B cell (primary cell): ENCODE measurements around the gene POGK.

ENCODE experiments used
- EZH2 ChIP-seq: IDR thresholded peaks from 2 replicates; pipeline ENCODE4 v1.6.1; 2012; ENCODE audit warnings: borderline replicate concordance, low read depth, mild to moderate bottlenecking, moderate library complexity, low read length; ENCODE audit not compliant: insufficient read depth, poor library complexity, severe bottlenecking
- TF ChIP-seq, protein P1 (sequence below): fragments of 200-600 bp; IDR thresholded peaks from one replicate; pipeline ENCODE4 v1.8.0; 2022; ENCODE audit warnings: antibody characterized with exemption, mild to moderate bottlenecking

- TF ChIP-seq, protein P1, sequence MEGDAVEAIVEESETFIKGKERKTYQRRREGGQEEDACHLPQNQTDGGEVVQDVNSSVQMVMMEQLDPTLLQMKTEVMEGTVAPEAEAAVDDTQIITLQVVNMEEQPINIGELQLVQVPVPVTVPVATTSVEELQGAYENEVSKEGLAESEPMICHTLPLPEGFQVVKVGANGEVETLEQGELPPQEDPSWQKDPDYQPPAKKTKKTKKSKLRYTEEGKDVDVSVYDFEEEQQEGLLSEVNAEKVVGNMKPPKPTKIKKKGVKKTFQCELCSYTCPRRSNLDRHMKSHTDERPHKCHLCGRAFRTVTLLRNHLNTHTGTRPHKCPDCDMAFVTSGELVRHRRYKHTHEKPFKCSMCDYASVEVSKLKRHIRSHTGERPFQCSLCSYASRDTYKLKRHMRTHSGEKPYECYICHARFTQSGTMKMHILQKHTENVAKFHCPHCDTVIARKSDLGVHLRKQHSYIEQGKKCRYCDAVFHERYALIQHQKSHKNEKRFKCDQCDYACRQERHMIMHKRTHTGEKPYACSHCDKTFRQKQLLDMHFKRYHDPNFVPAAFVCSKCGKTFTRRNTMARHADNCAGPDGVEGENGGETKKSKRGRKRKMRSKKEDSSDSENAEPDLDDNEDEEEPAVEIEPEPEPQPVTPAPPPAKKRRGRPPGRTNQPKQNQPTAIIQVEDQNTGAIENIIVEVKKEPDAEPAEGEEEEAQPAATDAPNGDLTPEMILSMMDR: no peak
- no peak for TF ChIP-seq EZH2
Observed at GRCh38 chr1:166836733-166837132, 2.5 kb upstream of the POGK start.
